ENCODE data around the gene TOP3B.

TOP3B gene

DNA sequence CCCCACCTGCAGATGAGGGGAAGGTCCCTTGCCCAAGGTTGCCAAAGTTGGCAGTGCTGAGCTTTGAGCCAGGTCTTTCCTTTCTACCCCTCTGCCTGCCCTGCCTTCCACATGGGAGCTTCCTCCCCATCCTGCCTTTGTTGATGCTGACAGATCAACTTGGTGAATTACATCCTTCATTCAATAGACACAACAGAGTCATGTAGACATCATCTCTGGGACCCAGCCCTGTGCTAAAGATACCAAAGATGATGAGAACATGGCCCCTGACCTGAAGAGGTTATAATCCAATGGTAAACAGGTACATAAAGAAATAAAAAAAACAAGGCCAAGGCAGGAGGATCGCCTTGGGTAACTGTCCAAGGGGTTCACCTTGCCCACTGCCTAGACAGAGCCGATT, 72.7 kb downstream of the TOP3B start:
- no peak overlapping the region for H3K27ac ChIP-seq (ENCODE audit: low read depth, low read length, severe bottlenecking)
- WGBS, 2 experiments (ENCODE audit: insufficient coverage in 2 of 2): 100% methylated on average over 2 of the region's 2 CpGs; no CpG with 5 or more reads in 1 of the 2 experiments

GRCh38 chr22:21907638-21908522, 74.7 kb downstream of the TOP3B start:
- no peaks in the 10 kb centered on the region for H3K9me3 ChIP-seq (ENCODE audit: control insufficient read depth, low read length)
- no peaks in the 10 kb centered on the region for H3K36me3 ChIP-seq (ENCODE audit: control insufficient read depth, insufficient read depth, low read length)
- H3K27ac ChIP-seq (ENCODE audit: low read depth, low read length, severe bottlenecking): no peak overlapping the region
- 84 to 85% methylated on average over 4 to 5 of the region's 7 CpGs for WGBS, 2 experiments (ENCODE audit: insufficient coverage in 2 of 2)
- H3K4me3 ChIP-seq (ENCODE audit: extremely low read depth, insufficient read depth, low read length, poor library complexity, severe bottlenecking): no peak overlapping the region
- no peaks in the 10 kb centered on the region for H3K4me1 ChIP-seq (ENCODE audit: control insufficient read depth, insufficient read depth, low read length, poor library complexity, severe bottlenecking)

More for the DNA sequence above, 72.7 kb downstream of the TOP3B start:
- H3K36me3 ChIP-seq (ENCODE audit: control insufficient read depth, insufficient read depth, low read length): no peaks in the 10 kb centered on the region
- H3K9me3 ChIP-seq (ENCODE audit: control insufficient read depth, low read length): no peaks in the 10 kb centered on the region
- no peak overlapping the region for H3K4me3 ChIP-seq (ENCODE audit: extremely low read depth, insufficient read depth, low read length, poor library complexity, severe bottlenecking)
- no peaks in the 10 kb centered on the region for H3K4me1 ChIP-seq (ENCODE audit: control insufficient read depth, insufficient read depth, low read length, poor library complexity, severe bottlenecking)
